Activated CD4-positive, alpha-beta memory T cell treated with anti-CD3 and anti-CD28 coated beads, Interleukin-2, amount 10 ng/mL, durations not matched to agents 7 days and 5 days (primary cell): ENCODE measurements around the gene DISP2. TPM values are rescaled to one million over a fixed set of nuclear protein-coding genes. Genes with fewer than 3 reads are reported as not detected.

ENCODE experiments used
- CTCF ChIA-PET: fragments of 350-600 bp; sonication (Branson Sonifier 250); formaldehyde crosslinking; loops from one replicate; lab custom pipeline; 2021; ENCODE audit warnings: antibody characterized with exemption, inconsistent platforms; lab: Charles Lee
- POLR2A ChIA-PET: fragments of 350-600 bp; sonication (Branson Sonifier 250); formaldehyde crosslinking; loops from one replicate; lab custom pipeline; 2021; ENCODE audit warnings: antibody characterized with exemption; lab: Charles Lee
- DNase-seq: peaks from one replicate; pipeline ENCODE4 v3.0.0-alpha.2; 2020
- H3K27ac Mint-ChIP-seq: one replicate; pipeline ENCODE4 v1.8.0; 2021; ENCODE audit warnings: mild to moderate bottlenecking, mixed read lengths
- H3K27me3 Mint-ChIP-seq: one replicate; pipeline ENCODE4 v1.8.0; 2021; ENCODE audit warnings: mixed read lengths
- H3K36me3 Mint-ChIP-seq: one replicate; pipeline ENCODE4 v1.8.0; 2021; ENCODE audit warnings: low read depth, mixed read lengths
- H3K4me1 Mint-ChIP-seq: one replicate; pipeline ENCODE4 v1.8.0; 2021; ENCODE audit warnings: mixed read lengths
- H3K4me3 Mint-ChIP-seq: one replicate; pipeline ENCODE4 v1.8.0; 2021; ENCODE audit warnings: mild to moderate bottlenecking, mixed read lengths
- H3K9me3 Mint-ChIP-seq: one replicate; pipeline ENCODE4 v1.8.0; 2021; ENCODE audit warnings: mixed read lengths
- total RNA-seq, 2 experiments: library from RNA; stranded (reverse); gene quantifications; one replicate each; pipeline ENCODE4 v1.2.3, GENCODE V29; 2021

Gene DISP2, protein sequence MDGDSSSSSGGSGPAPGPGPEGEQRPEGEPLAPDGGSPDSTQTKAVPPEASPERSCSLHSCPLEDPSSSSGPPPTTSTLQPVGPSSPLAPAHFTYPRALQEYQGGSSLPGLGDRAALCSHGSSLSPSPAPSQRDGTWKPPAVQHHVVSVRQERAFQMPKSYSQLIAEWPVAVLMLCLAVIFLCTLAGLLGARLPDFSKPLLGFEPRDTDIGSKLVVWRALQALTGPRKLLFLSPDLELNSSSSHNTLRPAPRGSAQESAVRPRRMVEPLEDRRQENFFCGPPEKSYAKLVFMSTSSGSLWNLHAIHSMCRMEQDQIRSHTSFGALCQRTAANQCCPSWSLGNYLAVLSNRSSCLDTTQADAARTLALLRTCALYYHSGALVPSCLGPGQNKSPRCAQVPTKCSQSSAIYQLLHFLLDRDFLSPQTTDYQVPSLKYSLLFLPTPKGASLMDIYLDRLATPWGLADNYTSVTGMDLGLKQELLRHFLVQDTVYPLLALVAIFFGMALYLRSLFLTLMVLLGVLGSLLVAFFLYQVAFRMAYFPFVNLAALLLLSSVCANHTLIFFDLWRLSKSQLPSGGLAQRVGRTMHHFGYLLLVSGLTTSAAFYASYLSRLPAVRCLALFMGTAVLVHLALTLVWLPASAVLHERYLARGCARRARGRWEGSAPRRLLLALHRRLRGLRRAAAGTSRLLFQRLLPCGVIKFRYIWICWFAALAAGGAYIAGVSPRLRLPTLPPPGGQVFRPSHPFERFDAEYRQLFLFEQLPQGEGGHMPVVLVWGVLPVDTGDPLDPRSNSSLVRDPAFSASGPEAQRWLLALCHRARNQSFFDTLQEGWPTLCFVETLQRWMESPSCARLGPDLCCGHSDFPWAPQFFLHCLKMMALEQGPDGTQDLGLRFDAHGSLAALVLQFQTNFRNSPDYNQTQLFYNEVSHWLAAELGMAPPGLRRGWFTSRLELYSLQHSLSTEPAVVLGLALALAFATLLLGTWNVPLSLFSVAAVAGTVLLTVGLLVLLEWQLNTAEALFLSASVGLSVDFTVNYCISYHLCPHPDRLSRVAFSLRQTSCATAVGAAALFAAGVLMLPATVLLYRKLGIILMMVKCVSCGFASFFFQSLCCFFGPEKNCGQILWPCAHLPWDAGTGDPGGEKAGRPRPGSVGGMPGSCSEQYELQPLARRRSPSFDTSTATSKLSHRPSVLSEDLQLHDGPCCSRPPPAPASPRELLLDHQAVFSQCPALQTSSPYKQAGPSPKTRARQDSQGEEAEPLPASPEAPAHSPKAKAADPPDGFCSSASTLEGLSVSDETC (N-terminal part only)
- under 1 TPM; 0.03 to 0.18 TPM for total RNA-seq

DNA sequence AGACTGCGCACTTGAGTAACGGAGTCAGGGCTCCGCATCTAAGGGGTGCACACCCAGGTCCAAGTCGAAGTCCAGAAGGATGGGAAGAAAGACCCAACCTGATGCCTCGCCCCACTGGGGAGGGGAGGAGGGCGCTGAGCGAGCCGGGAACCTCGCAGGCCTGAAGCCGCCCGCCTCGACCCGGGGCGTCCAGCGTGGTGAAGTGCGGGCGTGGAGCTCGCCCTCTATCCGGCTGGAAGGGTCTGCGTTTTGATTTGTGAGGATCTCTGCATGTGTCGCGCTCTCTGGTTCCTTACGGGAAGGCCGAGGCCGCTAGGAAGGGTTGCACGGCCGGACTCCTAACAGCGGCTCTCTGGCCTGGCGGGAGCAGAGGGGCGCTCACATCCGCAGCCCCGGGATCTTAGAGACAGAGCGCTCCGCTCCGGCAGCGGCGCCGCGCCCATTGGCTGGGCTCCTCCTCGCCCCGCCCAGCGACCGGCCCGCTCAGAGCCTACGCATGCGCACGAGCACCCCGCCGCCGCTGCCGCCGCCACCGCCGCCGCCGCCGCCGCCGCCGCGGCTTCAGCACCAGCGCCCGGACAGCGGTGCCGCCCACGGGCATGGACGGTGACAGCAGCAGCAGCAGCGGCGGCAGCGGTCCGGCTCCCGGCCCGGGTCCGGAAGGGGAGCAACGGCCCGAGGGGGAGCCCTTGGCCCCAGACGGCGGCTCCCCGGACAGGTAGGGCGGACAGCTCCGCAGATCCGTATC is at the start of gene DISP2:
Gene DISP2 (plus strand): TSS at position 497 of the 748 bp plus-strand sequence. CDS start 103 bp downstream, at position 600.
- no peaks in the 10 kb centered on the region for H3K9me3 Mint-ChIP-seq
- peak within 1 kb of the TSS; percentile 72 for H3K4me3 Mint-ChIP-seq
- peaks cover 18% of the 10 kb centered on the region for H3K27me3 Mint-ChIP-seq
- no peaks in the 10 kb centered on the region for H3K36me3 Mint-ChIP-seq
- DNase-seq = peak; percentile 93
- POLR2A ChIA-PET = interaction anchor here (1.0 kb wide), 1 partner anchor 50 kb away, joined by 4 read pairs; no protein-coding TSS in a partner anchor
- peaks cover 11% of the 10 kb centered on the region for H3K4me1 Mint-ChIP-seq
- H3K27ac Mint-ChIP-seq = no peak within 1 kb of the TSS
- CTCF ChIA-PET = interaction anchor here (0.8 to 3.8 kb wide), 4 partner anchors 10 to 51 kb away, joined by 3 to 30 read pairs (median 8); no protein-coding TSS in a partner anchor

GRCh38 chr15:40309344-40309862 is 48.6 kb upstream of the DISP2 start:
- no peaks in the 10 kb centered on the region for H3K9me3 Mint-ChIP-seq
- peak overlapping the region; percentile 97 for H3K4me3 Mint-ChIP-seq
- peaks cover 11% of the 10 kb centered on the region for H3K36me3 Mint-ChIP-seq
- POLR2A ChIA-PET = interaction anchor here (0.7 to 4.6 kb wide), 15 partner anchors 11 to 270 kb away, joined by 3 to 44 read pairs (median 6); partner anchors contain the start of genes BAHD1, INAFM2, IVD and SRP14
- no peak for DNase-seq
- CTCF ChIA-PET = interaction anchor here (0.7 to 12.3 kb wide), 15 partner anchors 11 to 271 kb away, joined by 3 to 262 read pairs (median 6); partner anchors contain the start of genes ANKRD63, CCDC9B and INAFM2
- peak overlapping the region; percentile 97 for H3K27ac Mint-ChIP-seq
- peaks cover 14% of the 10 kb centered on the region for H3K27me3 Mint-ChIP-seq
- H3K4me1 Mint-ChIP-seq = peaks cover 42% of the 10 kb centered on the region

GRCh38 chr15:40310001-40310959 is 47.7 kb upstream of the DISP2 start:
- Mint-ChIP-seq H3K36me3 (peaks cover 6% of the 10 kb centered on the region), H3K27me3 (peaks cover 19% of the 10 kb centered on the region), H3K9me3 (no peaks in the 10 kb centered on the region), H3K4me1 (peaks cover 36% of the 10 kb centered on the region), H3K27ac (peak overlapping the region; percentile 97), H3K4me3 (peak overlapping the region; percentile 60)
- CTCF ChIA-PET = interaction anchor here (0.7 to 12.3 kb wide), 17 partner anchors 9 to 272 kb away, joined by 3 to 262 read pairs (median 5); partner anchors contain the start of genes ANKRD63, CCDC9B and INAFM2
- peak; percentile 76 for DNase-seq
- POLR2A ChIA-PET = interaction anchor here (0.7 to 4.6 kb wide), 10 partner anchors 11 to 93 kb away, joined by 3 to 44 read pairs (median 4); partner anchors contain the start of gene INAFM2

- peaks cover 26% of the 10 kb centered on the region for H3K27me3 Mint-ChIP-seq
- no peaks in the 10 kb centered on the region for H3K9me3 Mint-ChIP-seq
- H3K4me3 Mint-ChIP-seq = no peak overlapping the region
- CTCF ChIA-PET = interaction anchor here (0.7 to 12.3 kb wide), 8 partner anchors 9 to 265 kb away, joined by 3 to 262 read pairs (median 56); partner anchors contain the start of genes ANKRD63, CCDC9B and INAFM2
- no peak overlapping the region for H3K27ac Mint-ChIP-seq
- DNase-seq = no peak
- peaks cover 29% of the 10 kb centered on the region for H3K4me1 Mint-ChIP-seq
- POLR2A ChIA-PET = interaction anchor here (0.7 to 4.6 kb wide), 4 partner anchors 11 to 93 kb away, joined by 3 to 37 read pairs (median 4); no protein-coding TSS in a partner anchor
- peaks cover 6% of the 10 kb centered on the region for H3K36me3 Mint-ChIP-seq
These were observed 47.0 kb upstream of the DISP2 start for GRCh38 chr15:40310993-40311392.

DNA sequence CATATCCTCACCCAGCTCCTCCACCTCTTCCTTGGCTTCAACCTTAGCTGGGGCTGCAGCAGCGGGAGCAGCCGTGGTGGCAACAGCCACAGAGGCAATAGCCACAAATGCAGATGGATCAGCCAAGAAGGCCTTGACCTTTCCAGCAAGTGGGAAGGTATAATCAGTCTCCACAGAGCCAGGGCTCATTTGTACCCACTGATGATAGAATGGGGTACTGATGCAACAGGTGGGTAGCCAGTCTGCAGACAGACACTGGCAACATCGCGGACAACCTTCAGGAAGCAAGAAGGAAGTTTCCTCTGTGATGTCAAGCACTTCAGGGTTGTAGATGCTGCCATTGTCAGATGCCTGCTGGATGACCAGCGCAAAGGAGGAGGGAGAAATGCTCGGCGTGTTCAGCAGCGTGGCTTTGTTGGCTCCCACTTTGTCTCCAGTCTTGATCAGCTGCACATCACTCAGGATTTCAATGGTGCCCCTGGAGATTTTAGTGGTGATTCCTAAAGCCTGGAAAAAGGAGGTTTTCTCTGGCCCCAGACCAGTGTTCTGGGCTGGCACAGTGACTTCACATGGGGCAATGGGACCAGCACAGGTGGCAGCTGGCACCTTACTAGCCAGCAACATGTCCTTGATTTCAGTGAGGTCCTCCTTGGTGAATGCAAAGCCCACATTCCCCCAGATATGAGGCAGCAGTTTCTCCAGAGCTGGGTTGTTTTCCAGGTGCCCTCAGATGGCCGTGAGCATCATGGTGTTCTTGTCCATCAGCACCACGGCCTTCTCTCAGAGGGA is 45.5 kb upstream of the DISP2 start:
- peaks cover 39% of the 10 kb centered on the region for H3K27me3 Mint-ChIP-seq
- no peaks in the 10 kb centered on the region for H3K9me3 Mint-ChIP-seq
- H3K4me1 Mint-ChIP-seq = peaks cover 21% of the 10 kb centered on the region
- H3K36me3 Mint-ChIP-seq = no peaks in the 10 kb centered on the region
- H3K4me3 Mint-ChIP-seq = no peak overlapping the region
- POLR2A ChIA-PET = interaction anchor here (1.0 kb wide), 1 partner anchor 32 kb away, joined by 3 read pairs; no protein-coding TSS in a partner anchor
- H3K27ac Mint-ChIP-seq = no peak overlapping the region
- CTCF ChIA-PET = interaction anchor here (0.7 to 12.3 kb wide), 5 partner anchors 7 to 195 kb away, joined by 3 to 262 read pairs (median 133); partner anchors contain the start of genes CCDC9B and INAFM2
- DNase-seq = no peak

- Mint-ChIP-seq H3K27ac (no peak overlapping the region), H3K4me3 (no peak overlapping the region)
- POLR2A ChIA-PET = interaction anchor here (1.2 kb wide), 1 partner anchor 40 kb away, joined by 3 read pairs; no protein-coding TSS in a partner anchor
These were observed 44.3 kb upstream of the DISP2 start for GRCh38 chr15:40313531-40314398.

DNA sequence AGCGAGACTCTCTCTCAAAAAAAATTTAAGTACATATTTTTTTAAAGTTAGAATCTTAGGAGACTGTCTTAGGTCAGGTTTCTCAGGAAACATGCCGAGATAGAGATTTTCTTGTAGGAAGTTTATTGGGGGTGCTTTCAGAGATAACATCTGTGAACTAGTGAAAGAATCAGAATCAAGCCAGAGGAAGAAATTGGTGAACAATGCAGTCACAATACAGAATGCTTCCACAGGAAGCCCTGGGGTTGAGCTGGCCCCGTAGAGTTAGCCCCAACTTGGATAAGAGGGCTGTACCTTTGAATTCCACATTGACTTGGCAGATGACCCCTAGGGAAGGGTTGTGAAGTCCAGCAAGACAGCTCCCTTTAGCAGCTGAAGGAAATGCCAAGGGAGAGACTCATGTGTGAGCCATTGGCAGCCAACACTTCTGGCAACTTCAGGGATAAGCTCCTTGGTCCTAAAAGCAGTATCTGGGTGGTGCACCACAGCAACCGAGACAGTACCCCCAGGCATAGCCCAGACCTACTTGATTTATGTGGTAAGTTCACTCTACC is 43.2 kb upstream of the DISP2 start:
- H3K4me3 Mint-ChIP-seq = no peak overlapping the region
- H3K36me3 Mint-ChIP-seq = no peaks in the 10 kb centered on the region
- peaks cover 46% of the 10 kb centered on the region for H3K27me3 Mint-ChIP-seq
- CTCF ChIA-PET = interaction anchor here (1.0 to 12.3 kb wide), 3 partner anchors 9 to 36 kb away, joined by 3 to 157 read pairs (median 10); partner anchors contain the start of genes CCDC9B and INAFM2
- no peak overlapping the region for H3K27ac Mint-ChIP-seq
- POLR2A ChIA-PET = interaction anchor here (1.0 to 1.3 kb wide), 3 partner anchors 9 to 21 kb away, joined by 3 to 5 read pairs (median 3); no protein-coding TSS in a partner anchor
- DNase-seq = no peak
- no peaks in the 10 kb centered on the region for H3K9me3 Mint-ChIP-seq
- peaks cover 7% of the 10 kb centered on the region for H3K4me1 Mint-ChIP-seq

More at GRCh38 chr15:40313531-40314398, 44.3 kb upstream of the DISP2 start:
- DNase-seq = no peak
- Mint-ChIP-seq H3K4me1 (peaks cover 17% of the 10 kb centered on the region), H3K27me3 (peaks cover 43% of the 10 kb centered on the region), H3K36me3 (no peaks in the 10 kb centered on the region), H3K9me3 (no peaks in the 10 kb centered on the region)
- CTCF ChIA-PET = interaction anchor here (2.4 to 12.3 kb wide), 4 partner anchors 10 to 38 kb away, joined by 10 to 262 read pairs (median 108); partner anchors contain the start of genes CCDC9B and INAFM2

DNA sequence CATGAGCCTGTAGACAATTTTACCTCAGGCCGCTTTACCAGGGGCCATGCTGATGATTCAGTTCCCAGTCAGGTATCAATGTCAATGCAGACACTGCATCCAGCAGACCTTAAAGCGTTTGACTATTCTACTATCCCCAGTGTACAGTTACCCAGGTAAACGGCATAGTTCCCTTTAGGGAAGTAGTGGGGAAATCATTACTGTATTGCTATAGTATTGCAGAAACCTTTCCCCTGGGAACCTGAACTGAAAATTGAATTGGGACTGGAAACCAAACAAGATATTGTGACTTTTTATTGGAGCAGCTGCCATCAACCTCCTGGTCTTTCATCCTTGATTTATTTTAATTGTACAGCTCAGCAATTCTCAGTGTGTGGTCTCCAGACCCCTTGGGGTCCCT is 41.1 kb upstream of the DISP2 start:
- peaks cover 10% of the 10 kb centered on the region for H3K4me1 Mint-ChIP-seq
- H3K36me3 Mint-ChIP-seq = no peaks in the 10 kb centered on the region
- no peak for DNase-seq
- no peak overlapping the region for H3K27ac Mint-ChIP-seq
- peaks cover 49% of the 10 kb centered on the region for H3K27me3 Mint-ChIP-seq
- no peaks in the 10 kb centered on the region for H3K9me3 Mint-ChIP-seq
- POLR2A ChIA-PET = interaction anchor here (1.6 kb wide), 1 partner anchor 9 kb away, joined by 5 read pairs; the partner anchor contains the start of gene PLCB2
- CTCF ChIA-PET = interaction anchor here (0.6 to 7.5 kb wide), 3 partner anchors 8 to 205 kb away, joined by 3 to 133 read pairs (median 4); partner anchors contain the start of gene PLCB2
- no peak overlapping the region for H3K4me3 Mint-ChIP-seq
